Natural killer cell (primary cell): ENCODE results near the gene DIAPH3. TPM values are rescaled to one million over a fixed set of nuclear protein-coding genes. Genes with fewer than 3 reads are reported as not detected.
"Not testable (repeated sequence)": the region's sequence is repeated elsewhere in the genome, so short reads cannot be mapped to it uniquely, and the experiment has no call there.

Source experiments
- ATAC-seq, 3 donors: fragments of 150-1000 bp in 2 of 3; fragments of 200-7000 bp in 1 of 3; cut with Tn5 transposase; 1 replicate in 1 of 3; 2 replicates in 2 of 3; pipeline ENCODE4 v1.10.0; 2021; ENCODE audit warnings: mild to moderate bottlenecking in 2 of 3, moderate library complexity in 2 of 3
- DNase-seq, 2 donors: peaks; one replicate each; pipeline versions ENCODE4 v3.0.0 to v3.0.0-alpha.2; 2013 to 2021; ENCODE audit warnings: mixed read lengths in 1 of 2
- H3K27ac ChIP-seq: one replicate; pipeline ENCODE4 v1.5.1; 2013; ENCODE audit warnings: mild to moderate bottlenecking, low read length
- H3K27me3 ChIP-seq: one replicate; pipeline ENCODE4 v1.6.1; 2013; ENCODE audit warnings: low read length; ENCODE audit not compliant: control insufficient read depth, insufficient read depth
- H3K36me3 ChIP-seq: one replicate; pipeline ENCODE4 v1.6.1; 2013; ENCODE audit warnings: low read length; ENCODE audit not compliant: control insufficient read depth, insufficient read depth
- H3K4me1 ChIP-seq: one replicate; pipeline ENCODE4 v1.6.1; 2013; ENCODE audit warnings: low read length; ENCODE audit not compliant: control insufficient read depth, insufficient read depth
- H3K4me3 ChIP-seq: one replicate; pipeline ENCODE4 v1.5.1; 2013; ENCODE audit warnings: low read length
- H3K9me3 ChIP-seq: one replicate; pipeline ENCODE4 v1.6.1; 2013; ENCODE audit warnings: low read length; ENCODE audit not compliant: control insufficient read depth, insufficient read depth
- H3K27ac Mint-ChIP-seq, 2 donors: one replicate each; pipeline ENCODE4 v1.8.0; 2022; ENCODE audit warnings: mild to moderate bottlenecking in 2 of 2, mixed read lengths in 2 of 2, moderate library complexity in 1 of 2
- H3K27me3 Mint-ChIP-seq, 2 donors: one replicate each; pipeline ENCODE4 v1.8.0; 2022; ENCODE audit warnings: low read depth in 2 of 2, mixed read lengths in 2 of 2
- H3K36me3 Mint-ChIP-seq: one replicate; pipeline ENCODE4 v1.8.0; 2022; ENCODE audit warnings: mixed read lengths
- H3K4me1 Mint-ChIP-seq, 2 donors: one replicate each; pipeline ENCODE4 v1.8.0; 2022; ENCODE audit warnings: mixed read lengths in 2 of 2
- H3K4me3 Mint-ChIP-seq: one replicate; pipeline ENCODE4 v1.8.0; 2022; ENCODE audit warnings: mild to moderate bottlenecking, moderate library complexity, mixed read lengths
- H3K9me3 Mint-ChIP-seq, 2 donors: one replicate each; pipeline ENCODE4 v1.8.0; 2022; ENCODE audit warnings: mixed read lengths in 2 of 2
- CTCF ChIP-seq: fragments of 200-600 bp; IDR thresholded peaks from one replicate; pipeline ENCODE4 v1.8.0; 2022; ENCODE audit warnings: antibody characterized with exemption
- WGBS: methylation state at CpG from one replicate; pipeline ENCODE4 v1.1.7; 2013; ENCODE audit warnings: missing lambda C conversion rate; ENCODE audit not compliant: insufficient coverage; 5-methylcytosine and 5-hydroxymethylcytosine counted together
- intact Hi-C: fragments of 100-400 bp; cut with micrococcal nuclease; formaldehyde crosslinking; loops from one replicate; pipeline ENCODE4 v1.14.2; 2022
- total RNA-seq, 4 donors: library from RNA; stranded (reverse); fragments of 120-200 nt in 1 of 4; gene quantifications; one replicate each; pipeline versions ENCODE4 v1.2.3 to v1.2.4, GENCODE V29; 2013 to 2022

Gene DIAPH3
- total RNA-seq, 3 donors from 2014 or later (not counting 1 experiment from before 2014, with no cell fraction given): 0.54 to 1.0 (median 0.98) TPM

GRCh38 chr13:60210510-60211330 lies 47.0 kb upstream of the DIAPH3 start:
- DNase-seq: no peak
- Histone ChIP-seq H3K27ac (no peak overlapping the region), H3K36me3 (no peaks in the 10 kb centered on the region), H3K4me1 (no peaks in the 10 kb centered on the region), H3K27me3 (peaks cover 5% of the 10 kb centered on the region), H3K4me3 (no peak overlapping the region), H3K9me3 (no peaks in the 10 kb centered on the region)
- no peak for TF ChIP-seq CTCF
- Mint-ChIP-seq H3K36me3 (no peaks in the 10 kb centered on the region), H3K9me3 (peaks cover 0 to 2% of the 10 kb centered on the region in 2 donors), H3K4me1 (no peaks in the 10 kb centered on the region), H3K27ac (no peak overlapping the region), H3K27me3 (peaks cover 8 to 12% of the 10 kb centered on the region in 2 donors), H3K4me3 (no peak overlapping the region)
- WGBS: 96% methylated on average over 2 of the region's 4 CpGs
- intact Hi-C loops: no loop called here
- no peak for ATAC-seq

- DNase-seq, H3K36me3 ChIP-seq, H3K9me3 Mint-ChIP-seq, H3K27me3 ChIP-seq, H3K4me1 Mint-ChIP-seq, H3K4me3 ChIP-seq, H3K4me3 Mint-ChIP-seq, H3K4me1 ChIP-seq, H3K36me3 Mint-ChIP-seq, H3K9me3 ChIP-seq, H3K27ac ChIP-seq, intact Hi-C loops, ATAC-seq, H3K27ac Mint-ChIP-seq, H3K27me3 Mint-ChIP-seq: not testable (repeated sequence)
- 76% methylated on average over 9 of the region's 10 CpGs for WGBS
Measured at GRCh38 chr13:60205499-60205898, 41.8 kb upstream of the DIAPH3 start.

GRCh38 chr13:60201286-60201685 lies 37.6 kb upstream of the DIAPH3 start:
- Mint-ChIP-seq H3K9me3 (no peaks in the 10 kb centered on the region), H3K36me3 (no peaks in the 10 kb centered on the region), H3K27ac (no peak overlapping the region), H3K4me3 (no peak overlapping the region), H3K27me3 (peaks cover 7 to 14% of the 10 kb centered on the region in 2 donors), H3K4me1 (no peaks in the 10 kb centered on the region)
- no peak overlapping the region for H3K27ac ChIP-seq
- no peaks in the 10 kb centered on the region for H3K9me3 ChIP-seq
- no peak overlapping the region for H3K4me3 ChIP-seq
- intact Hi-C loops: no loop called here
- H3K27me3 ChIP-seq: no peaks in the 10 kb centered on the region
- ATAC-seq (no peak), DNase-seq (no peak)
- no peaks in the 10 kb centered on the region for H3K4me1 ChIP-seq
- TF ChIP-seq CTCF: no peak
- no peaks in the 10 kb centered on the region for H3K36me3 ChIP-seq

GRCh38 chr13:60195893-60196292 lies 32.2 kb upstream of the DIAPH3 start:
- WGBS: 92% methylated on average over 2 of the region's 2 CpGs
- H3K4me1 Mint-ChIP-seq, intact Hi-C loops: not testable (repeated sequence)

More at GRCh38 chr13:60195893-60196292, 32.2 kb upstream of the DIAPH3 start:
- not testable (repeated sequence) for H3K27me3 ChIP-seq, H3K4me3 Mint-ChIP-seq, H3K4me1 ChIP-seq, H3K27ac Mint-ChIP-seq, H3K9me3 Mint-ChIP-seq, H3K36me3 ChIP-seq, H3K27ac ChIP-seq, DNase-seq, ATAC-seq, H3K9me3 ChIP-seq, H3K4me3 ChIP-seq, H3K36me3 Mint-ChIP-seq
- peaks cover 22 to 24% of the 10 kb centered on the region in 2 donors for H3K27me3 Mint-ChIP-seq
